Spleen (tissue), 11 donors: Measurements from ENCODE around the gene CORO1A. TPM values are rescaled to one million over a fixed set of nuclear protein-coding genes. Genes with fewer than 3 reads are reported as not detected.
"Not testable (repeated sequence)": the region's sequence is repeated elsewhere in the genome, so short reads cannot be mapped to it uniquely, and the experiment has no call there.

Source experiments
- DNase-seq: peaks from one replicate; pipeline ENCODE4 v3.0.0-alpha.2; 2020
- H3K27ac ChIP-seq, 8 donors: fragments of 200-600 bp; sonication (generic) in 7 of 8; 1 replicate in 4 of 8; 2 replicates in 4 of 8; pipeline versions ENCODE4 v1.5.0 to v1.8.0; 2016 to 2021; ENCODE audit warnings: inconsistent platforms in 4 of 8, mild to moderate bottlenecking in 4 of 8, moderate library complexity in 1 of 8
- H3K27me3 ChIP-seq, 7 donors: fragments of 200-600 bp; sonication (generic) in 6 of 7; replicated peaks in 1 of 7; 1 replicate in 4 of 7; 2 replicates in 3 of 7; pipeline versions ENCODE4 v1.5.0 to v1.8.0; 2016 to 2021; ENCODE audit warnings: inconsistent platforms in 3 of 7, mild to moderate bottlenecking in 1 of 7
- H3K36me3 ChIP-seq, 6 donors: fragments of 200-600 bp; sonication (generic) in 5 of 6; 1 replicate in 4 of 6; 2 replicates in 2 of 6; pipeline versions ENCODE4 v1.5.0 to v1.8.0; 2016 to 2021; ENCODE audit warnings: inconsistent platforms in 2 of 6
- H3K4me1 ChIP-seq, 6 donors: fragments of 200-600 bp; sonication (generic) in 5 of 6; 1 replicate in 3 of 6; 2 replicates in 3 of 6; pipeline versions ENCODE4 v1.5.0 to v1.8.0; 2016 to 2021; ENCODE audit warnings: inconsistent platforms in 3 of 6
- H3K4me3 ChIP-seq, 8 donors: fragments of 200-600 bp; sonication (generic) in 7 of 8; 1 replicate in 4 of 8; 2 replicates in 4 of 8; pipeline versions ENCODE4 v1.5.0 to v1.8.0; 2016 to 2021; ENCODE audit warnings: inconsistent platforms in 4 of 8, mild to moderate bottlenecking in 4 of 8, moderate library complexity in 2 of 8
- H3K9me3 ChIP-seq, 8 donors: fragments of 200-600 bp; sonication (generic) in 7 of 8; 1 replicate in 4 of 8; 2 replicates in 4 of 8; pipeline versions ENCODE4 v1.5.0 to v1.8.0; 2016 to 2021; ENCODE audit warnings: inconsistent platforms in 4 of 8
- CTCF ChIP-seq, 11 experiments: fragments of 200-600 bp in 7 of 11; fragments of 450-650 bp in 4 of 11; sonication (generic) in 4 of 11; IDR thresholded peaks in 8 of 11; conservative IDR thresholded peaks in 3 of 11; 1 replicate in 7 of 11; 2 replicates in 4 of 11; pipeline versions ENCODE4 v1.4.0 to v1.8.0; 2016 to 2021; ENCODE audit warnings: antibody characterized with exemption in 11 of 11, inconsistent platforms in 4 of 11, mild to moderate bottlenecking in 1 of 11
- POLR2A ChIP-seq, 3 donors: fragments of 450-650 bp; IDR thresholded peaks; one replicate each; pipeline ENCODE4 v1.5.1; 2017; ENCODE audit warnings: antibody characterized with exemption in 3 of 3, mild to moderate bottlenecking in 1 of 3
- POLR2AphosphoS5 ChIP-seq, 3 donors: sonication (generic); formaldehyde crosslinking; IDR thresholded peaks; one replicate each; pipeline ENCODE4 v1.5.1; 2017; ENCODE audit warnings: antibody characterized with exemption in 3 of 3
- WGBS, 5 donors: extraction: QIAGEN DNeasy Blood & Tissue Kit in 3 of 5; methylation state at CpG; one replicate each; pipeline versions ENCODE4 v1.1.5 to v1.1.7; 2013 to 2018; 5-methylcytosine and 5-hydroxymethylcytosine counted together
- intact Hi-C: fragments of 100-400 bp; cut with DNase I; formaldehyde crosslinking; loops from one replicate; pipeline ENCODE4 v1.15.0; 2023; ENCODE audit warnings: low total_unique reads
- polyA plus RNA-seq, 3 donors: library from polyadenylated mRNA; stranded (reverse); fragments of 200-250 nt; gene quantifications; one replicate each; pipeline ENCODE4 v1.2.1, GENCODE V29; 2013
- total RNA-seq, 7 donors: library from RNA; depleted of rRNA in 3 of 7; stranded (reverse); fragments of >200 nt in 3 of 7; fragmentation: NEBNext Ultra II Directional in 4 of 7; extraction: Animal tissue kit (Norgen Biotek cat#: 25700) in 4 of 7; gene quantifications; one replicate each; pipeline versions ENCODE4 v1.1.0 to v1.2.1, GENCODE V29; 2016 to 2021
- donor health status: healthy with polysubstance abuse.
- donor health status: DM: no; HTN: no; CAD: no; lungs with moderate emphysema.
- donor health status: DM: no; HTN: no; CAD: no.
- donor health status: Bipolar disorder and iron deficiency.
- donor health status: healthy.
- donor health status: DM: no; HTN: no; CAD: no.
- donor health status: DM: yes; HTN: yes; CAD: no.

CORO1A gene
- total and polyA plus RNA-seq, 10 donors = 346 to 757 (median 537) TPM

GRCh38 chr16:30173054-30173453, 10.3 kb upstream of the CORO1A start:
- Histone ChIP-seq H3K4me3 (no peak overlapping the region), H3K4me1 (peaks cover 0 to 19% (median 0%) of the 10 kb centered on the region in 6 donors), H3K27me3 (no peaks in the 10 kb centered on the region), H3K9me3 (no peaks in the 10 kb centered on the region), H3K36me3 (no peaks in the 10 kb centered on the region), H3K27ac (no peak overlapping the region)
- intact Hi-C loops = no loop called here
- TF ChIP-seq POLR2AphosphoS5 (IDR thresholded peaks at IDR 0.05) (no peak), CTCF (IDR thresholded peaks at IDR 0.05 in 8 of 11, conservative IDR thresholded peaks at IDR 0.05 in 3 of 11) (no peak), POLR2A (IDR thresholded peaks at IDR 0.05) (no peak)
- no peak for DNase-seq
- WGBS, 5 donors = 76 to 88% (median 85%) methylated on average over 7 of the region's 7 CpGs

GRCh38 chr16:30176876-30177275, 6.5 kb upstream of the CORO1A start:
- H3K9me3 ChIP-seq, H3K36me3 ChIP-seq, intact Hi-C loops, H3K27me3 ChIP-seq, H3K4me3 ChIP-seq: not testable (repeated sequence)
- 59 to 85% (median 75%) methylated on average over 6 of the region's 6 CpGs for WGBS, 5 donors
- peak; percentile 81 for DNase-seq
- Histone ChIP-seq H3K27ac (peak overlapping the region in 1 of 8 donors; percentile 58), H3K4me1 (peaks cover 0 to 13% (median under 1%) of the 10 kb centered on the region in 6 donors)

GRCh38 chr16:30179195-30179594, 4.2 kb upstream of the CORO1A start:
- H3K36me3 ChIP-seq = no peaks in the 10 kb centered on the region
- H3K4me3 ChIP-seq = no peak overlapping the region
- no peaks in the 10 kb centered on the region for H3K9me3 ChIP-seq
- intact Hi-C loops = no loop called here
- WGBS, 5 donors = 93 to 97% (median 94%) methylated on average over 4 of the region's 4 CpGs
- no peak overlapping the region for H3K27ac ChIP-seq
- no peak for DNase-seq
- TF ChIP-seq POLR2AphosphoS5 (IDR thresholded peaks at IDR 0.05) (no peak), POLR2A (IDR thresholded peaks at IDR 0.05) (no peak), CTCF (IDR thresholded peaks at IDR 0.05 in 8 of 11, conservative IDR thresholded peaks at IDR 0.05 in 3 of 11) (no peak)
- H3K27me3 ChIP-seq = no peaks in the 10 kb centered on the region
- H3K4me1 ChIP-seq = peaks cover 5 to 29% (median 13%) of the 10 kb centered on the region in 6 donors

GRCh38 chr16:30179931-30180330, 3.5 kb upstream of the CORO1A start:
- WGBS, 5 donors = 91 to 96% (median 94%) methylated on average over 9 of the region's 9 CpGs
- Histone ChIP-seq H3K36me3 (peaks cover 0 to 7% (median under 1%) of the 10 kb centered on the region in 6 donors), H3K4me1 (peaks cover 5 to 37% (median 16%) of the 10 kb centered on the region in 6 donors), H3K27ac (no peak overlapping the region), H3K27me3 (no peaks in the 10 kb centered on the region), H3K4me3 (no peak overlapping the region), H3K9me3 (no peaks in the 10 kb centered on the region)
- intact Hi-C loops = no loop called here
- DNase-seq = no peak
- no peak for TF ChIP-seq POLR2AphosphoS5 (IDR thresholded peaks at IDR 0.05)
- TF ChIP-seq POLR2A (IDR thresholded peaks at IDR 0.05) = no peak
- no peak for TF ChIP-seq CTCF (IDR thresholded peaks at IDR 0.05 in 8 of 11, conservative IDR thresholded peaks at IDR 0.05 in 3 of 11)

GRCh38 chr16:30180741-30181140, 2.7 kb upstream of the CORO1A start:
- 63 to 89% (median 82%) methylated on average over 3 of the region's 3 CpGs for WGBS, 5 donors
- TF ChIP-seq POLR2AphosphoS5 (IDR thresholded peaks at IDR 0.05) (no peak), POLR2A (IDR thresholded peaks at IDR 0.05) (no peak), CTCF (IDR thresholded peaks at IDR 0.05 in 8 of 11, conservative IDR thresholded peaks at IDR 0.05 in 3 of 11) (no peak)
- H3K9me3 ChIP-seq = no peaks in the 10 kb centered on the region
- H3K27me3 ChIP-seq = no peaks in the 10 kb centered on the region
- no peak overlapping the region for H3K27ac ChIP-seq
- intact Hi-C loops = no loop called here
- no peak overlapping the region for H3K4me3 ChIP-seq
- DNase-seq = no peak
- H3K36me3 ChIP-seq = peaks cover 0 to 14% (median 5%) of the 10 kb centered on the region in 6 donors
- H3K4me1 ChIP-seq = peaks cover 5 to 45% (median 23%) of the 10 kb centered on the region in 6 donors
